Loucy (cell line): Measurements from ENCODE around the gene GCLC.

ENCODE experiments used
- H2AFZ ChIP-seq: fragments of 200-600 bp; sonication (generic); 2 replicates; pipeline ENCODE4 v1.6.0; 2016; ENCODE audit warnings: antibody characterized with exemption, mild to moderate bottlenecking, low read length, moderate library complexity
- H3F3A ChIP-seq: fragments of 200-600 bp; 2 replicates; pipeline ENCODE4 v1.6.0; 2016; ENCODE audit warnings: antibody characterized with exemption, low read depth, mild to moderate bottlenecking
- H3K27me3 ChIP-seq: fragments of 200-600 bp; sonication (generic); 2 replicates; pipeline ENCODE4 v1.6.1; 2014; ENCODE audit warnings: low read length, mild to moderate bottlenecking; ENCODE audit not compliant: insufficient read depth, poor library complexity, severe bottlenecking
- H3K36me3 ChIP-seq: fragments of 200-600 bp; sonication (generic); 2 replicates; pipeline ENCODE4 v1.6.1; 2016; ENCODE audit warnings: low read length; ENCODE audit not compliant: insufficient read depth
- H3K4me1 ChIP-seq: fragments of 200-600 bp; sonication (generic); 2 replicates; pipeline ENCODE4 v1.5.1; 2014; ENCODE audit warnings: low read length, mild to moderate bottlenecking; ENCODE audit not compliant: insufficient read depth, poor library complexity, severe bottlenecking
- H3K4me2 ChIP-seq: fragments of 200-600 bp; sonication (generic); 2 replicates; pipeline ENCODE4 v1.6.0; 2014; ENCODE audit warnings: antibody characterized with exemption, low read length, low read depth, mild to moderate bottlenecking; ENCODE audit not compliant: poor library complexity, severe bottlenecking
- H3K4me3 ChIP-seq: fragments of 200-600 bp; sonication (generic); 2 replicates; pipeline ENCODE4 v1.5.1; 2014; ENCODE audit warnings: low read length, mild to moderate bottlenecking, mixed read lengths; ENCODE audit not compliant: poor library complexity, severe bottlenecking
- H3K79me2 ChIP-seq: fragments of 200-600 bp; sonication (generic); 2 replicates; pipeline ENCODE4 v1.6.1; 2014; ENCODE audit warnings: low read length; ENCODE audit not compliant: insufficient read depth
- H3K9ac ChIP-seq: fragments of 200-600 bp; sonication (generic); 2 replicates; pipeline ENCODE4 v1.6.0; 2014; ENCODE audit warnings: mild to moderate bottlenecking, low read depth, low read length, moderate library complexity; ENCODE audit not compliant: poor library complexity, severe bottlenecking
- H3K9me2 ChIP-seq: fragments of 200-600 bp; sonication (generic); replicated peaks from 2 replicates; pipeline ENCODE4 v1.6.1; 2016; ENCODE audit warnings: low read depth, low read length, mixed read lengths
- H3K9me3 ChIP-seq: fragments of 200-600 bp; sonication (generic); 2 replicates; pipeline ENCODE4 v1.6.1; 2014; ENCODE audit warnings: mild to moderate bottlenecking, antibody characterized with exemption, low read length, low read depth; ENCODE audit not compliant: insufficient read depth
- H4K20me1 ChIP-seq: fragments of 200-600 bp; sonication (generic); 2 replicates; pipeline ENCODE4 v1.6.0; 2014; ENCODE audit warnings: antibody characterized with exemption, low read length, mild to moderate bottlenecking; ENCODE audit not compliant: insufficient read depth, poor library complexity, severe bottlenecking
- CTCF ChIP-seq: fragments of 200-600 bp; sonication (generic); conservative IDR thresholded peaks from 2 replicates; pipeline ENCODE4 v1.5.1; 2014; ENCODE audit warnings: mild to moderate bottlenecking, antibody characterized with exemption, low read length
- EZH2phosphoT487 ChIP-seq: fragments of 200-600 bp; IDR thresholded peaks from 2 replicates; pipeline ENCODE4 v1.6.1; 2018; ENCODE audit warnings: antibody characterized with exemption, mild to moderate bottlenecking, moderate library complexity, borderline replicate concordance

Gene GCLC

GRCh38 chr6:53517021-53517420 is 27.9 kb downstream of the GCLC start:
- Histone ChIP-seq H3K9me2 (no peaks in the 10 kb centered on the region), H3K9ac (no peak overlapping the region), H3K4me1 (no peaks in the 10 kb centered on the region), H3K36me3 (peaks cover 77% of the 10 kb centered on the region), H4K20me1 (peaks cover under 1% of the 10 kb centered on the region), H3K27me3 (no peaks in the 10 kb centered on the region), H3K9me3 (no peaks in the 10 kb centered on the region), H3K79me2 (peaks cover 15% of the 10 kb centered on the region; the same call in 1 of the 2 replicates), H3K4me2 (no peak overlapping the region), H2AFZ (no peak overlapping the region), H3F3A (no peaks in the 10 kb centered on the region), H3K4me3 (no peak overlapping the region)
- TF ChIP-seq CTCF = no peak
- TF ChIP-seq EZH2phosphoT487 = no peak

- no peak overlapping the region for H3K4me3 ChIP-seq
- no peak overlapping the region for H3K4me2 ChIP-seq
- no peak overlapping the region for H2AFZ ChIP-seq
- no peaks in the 10 kb centered on the region for H4K20me1 ChIP-seq
- no peaks in the 10 kb centered on the region for H3K9me3 ChIP-seq
- TF ChIP-seq CTCF = no peak
- TF ChIP-seq EZH2phosphoT487 = no peak
- H3K36me3 ChIP-seq = peaks cover 87% of the 10 kb centered on the region
- H3K9ac ChIP-seq = no peak overlapping the region
- no peaks in the 10 kb centered on the region for H3K4me1 ChIP-seq
- H3K9me2 ChIP-seq = no peaks in the 10 kb centered on the region
- no peaks in the 10 kb centered on the region for H3K27me3 ChIP-seq
- no peaks in the 10 kb centered on the region for H3K79me2 ChIP-seq
- H3F3A ChIP-seq = no peaks in the 10 kb centered on the region
Observed at GRCh38 chr6:53514677-53515076, 30.2 kb downstream of the GCLC start.

GRCh38 chr6:53513519-53513966 is 31.4 kb downstream of the GCLC start:
- no peaks in the 10 kb centered on the region for H4K20me1 ChIP-seq
- no peak overlapping the region for H3K9ac ChIP-seq
- H3K36me3 ChIP-seq = peaks cover 86% of the 10 kb centered on the region
- H3K4me2 ChIP-seq = no peak overlapping the region
- no peaks in the 10 kb centered on the region for H3F3A ChIP-seq
- no peaks in the 10 kb centered on the region for H3K4me1 ChIP-seq
- H2AFZ ChIP-seq = no peak overlapping the region
- H3K4me3 ChIP-seq = no peak overlapping the region
- no peaks in the 10 kb centered on the region for H3K9me3 ChIP-seq
- H3K79me2 ChIP-seq = no peaks in the 10 kb centered on the region
- no peak for TF ChIP-seq CTCF
- TF ChIP-seq EZH2phosphoT487 = no peak
- no peaks in the 10 kb centered on the region for H3K9me2 ChIP-seq
- no peaks in the 10 kb centered on the region for H3K27me3 ChIP-seq
